Measurements from ENCODE around the gene VAPA. TPM values are rescaled to one million over a fixed set of nuclear protein-coding genes. Genes with fewer than 3 reads are reported as not detected.

VAPA gene
- polyA plus RNA-seq, 3 donors: 195 to 237 (median 212) TPM

DNA sequence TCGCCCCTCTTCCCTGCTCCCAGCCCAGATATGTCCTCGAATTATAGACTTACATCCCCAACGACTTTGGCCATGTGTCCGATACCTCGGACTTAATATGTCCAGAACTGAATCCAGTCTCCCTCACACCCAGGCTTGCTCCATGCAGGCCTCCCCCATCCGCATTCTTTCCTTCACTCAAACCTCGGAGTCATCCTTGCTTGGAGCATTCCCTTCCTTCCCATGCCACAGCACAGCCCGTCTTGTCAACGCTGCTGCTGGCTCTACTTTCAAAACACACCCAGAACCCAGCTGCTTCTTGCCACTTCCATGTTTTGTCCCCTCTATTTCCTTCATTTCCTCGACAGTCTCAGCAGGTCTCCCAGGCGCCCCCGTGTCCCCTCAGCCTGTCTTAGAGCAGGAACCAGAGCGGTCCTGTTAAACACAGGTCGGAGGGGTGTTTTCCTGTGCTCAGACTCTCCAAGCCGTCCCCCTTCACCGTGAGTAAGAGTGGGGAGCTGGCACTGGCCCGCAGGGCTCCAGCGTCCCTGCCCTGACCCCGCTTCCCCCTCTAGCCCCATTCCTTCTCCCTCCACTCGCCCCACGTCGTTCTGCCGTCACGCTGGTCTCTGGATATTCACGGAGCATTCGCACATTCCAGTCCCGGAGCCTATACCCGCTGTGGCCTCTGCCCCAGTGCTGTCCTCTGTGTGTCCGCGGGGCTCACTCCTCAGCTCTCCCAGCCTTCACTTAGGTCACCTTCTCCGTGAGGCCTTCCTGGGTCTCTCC lies 54.4 kb downstream of the VAPA start:
- DNase-seq: no peak

- DNase-seq: no peak
Observed at GRCh38 chr18:9969247-9969646, 55.4 kb downstream of the VAPA start.

- peak; percentile 86 for DNase-seq
Observed at GRCh38 chr18:9971313-9971920, 57.6 kb downstream of the VAPA start.

- DNase-seq: no peak
Observed at GRCh38 chr18:9973470-9973869, 59.7 kb downstream of the VAPA start.

DNA sequence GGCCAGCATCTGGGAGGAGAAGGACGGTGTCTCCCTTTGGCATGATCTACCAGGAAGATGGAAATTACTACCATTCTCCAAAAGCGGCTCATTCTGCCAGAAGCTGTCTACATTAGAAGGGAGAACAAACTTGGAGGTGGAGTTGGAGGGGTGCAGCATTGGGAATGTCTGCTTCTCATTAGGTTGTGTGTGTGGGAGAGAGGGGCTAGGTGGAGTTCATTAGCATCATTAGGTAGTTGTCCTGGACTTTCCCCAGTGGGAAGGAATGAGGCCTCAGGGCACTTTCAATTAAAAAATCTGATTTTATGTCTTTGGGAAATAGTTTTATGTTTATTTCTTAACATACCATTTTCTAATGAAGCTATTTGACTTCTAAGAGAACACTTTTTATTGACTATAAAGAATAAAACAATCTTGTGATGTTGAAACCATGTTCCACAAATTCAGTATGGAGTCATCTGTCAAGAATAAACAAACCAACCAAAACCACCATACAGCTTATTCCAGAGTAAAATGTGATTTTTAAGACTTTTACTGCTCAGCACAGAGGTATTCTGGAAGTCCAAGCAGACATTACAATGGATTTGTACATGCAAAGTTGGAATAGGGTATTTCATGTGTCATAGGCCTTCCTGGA lies 60.6 kb downstream of the VAPA start:
- DNase-seq: no peak

DNA sequence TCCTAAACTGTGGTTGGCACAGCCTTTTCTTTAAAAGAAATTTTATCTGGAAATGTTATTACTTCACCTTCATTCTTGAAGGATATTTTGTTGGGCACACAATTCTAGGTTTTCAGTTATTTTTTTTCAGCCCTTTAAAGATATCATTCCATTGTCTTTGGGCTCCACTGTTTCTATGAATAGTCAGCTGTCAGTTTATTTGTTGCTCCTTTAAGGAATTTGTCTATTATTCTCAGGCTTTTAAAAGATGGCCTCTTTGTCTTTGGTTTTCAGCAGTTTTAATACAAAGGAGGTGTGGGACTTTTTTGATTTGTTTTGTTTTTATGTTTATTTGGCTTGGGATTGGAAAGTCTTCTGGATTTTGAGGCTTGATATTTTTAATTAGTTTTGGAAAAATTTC lies 61.8 kb downstream of the VAPA start:
- DNase-seq: no peak

GRCh38 chr18:9982711-9983110 lies 68.9 kb downstream of the VAPA start:
- DNase-seq: no peak

DNA sequence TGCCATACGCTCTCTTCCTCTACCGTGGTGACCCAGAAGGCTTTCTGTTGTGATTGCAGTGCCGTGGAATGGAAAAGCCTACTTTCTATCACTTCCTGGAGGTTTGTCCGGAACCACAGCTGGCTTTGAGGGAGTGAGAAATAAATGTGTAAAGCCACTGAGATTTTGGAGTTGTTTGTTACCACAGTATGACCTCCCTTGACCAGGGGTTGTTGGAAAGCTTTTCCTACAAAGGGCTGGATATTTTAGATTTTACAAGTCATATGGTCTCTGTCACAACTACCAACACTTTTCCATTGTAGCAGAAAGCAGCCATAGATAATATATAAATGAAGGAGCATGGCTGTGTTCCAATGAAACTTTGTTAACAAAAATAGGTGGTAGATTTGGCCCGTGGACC lies 70.3 kb downstream of the VAPA start:
- no peak for DNase-seq

GRCh38 chr18:9985641-9986040 lies 71.8 kb downstream of the VAPA start:
- no peak for DNase-seq

DNA sequence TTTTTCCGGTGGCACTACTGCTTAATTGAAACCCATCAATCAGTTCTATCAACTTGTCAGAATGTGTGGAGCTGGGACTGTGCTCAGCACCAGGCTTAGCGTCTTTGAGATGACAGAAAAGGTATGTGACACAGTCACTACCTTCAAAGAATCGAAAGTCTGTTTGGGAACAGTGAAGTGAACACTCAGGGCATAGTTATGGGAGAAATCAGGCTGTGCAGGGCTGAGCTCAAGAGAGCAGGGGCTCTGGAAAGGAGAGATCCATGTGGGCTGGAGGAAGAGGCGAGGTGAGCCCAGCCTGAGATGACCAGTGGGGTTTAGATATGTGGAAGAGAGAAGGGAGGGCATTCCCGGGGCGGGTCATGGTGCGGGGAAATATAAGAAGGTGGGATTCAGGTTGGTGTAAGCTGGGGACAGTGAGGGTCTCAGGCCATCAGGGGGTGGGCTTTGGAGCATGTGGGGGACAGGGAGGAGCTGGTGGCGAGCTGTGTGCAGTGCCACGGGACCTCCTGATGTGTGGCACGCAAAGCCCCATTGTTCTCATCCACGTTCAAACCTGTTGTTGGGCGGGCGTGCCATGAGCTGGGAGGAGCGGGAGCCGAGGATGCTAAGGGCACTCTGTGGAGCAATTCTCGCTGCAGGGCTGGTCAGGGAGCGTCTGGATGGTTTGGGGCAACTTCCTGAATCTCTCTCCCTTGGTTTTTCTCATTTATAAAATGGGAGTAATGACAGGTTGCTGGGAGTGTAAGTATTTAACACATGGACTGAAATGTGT lies 72.5 kb downstream of the VAPA start:
- DNase-seq: no peak

GRCh38 chr18:9987345-9987744 lies 73.5 kb downstream of the VAPA start:
- DNase-seq: no peak

GRCh38 chr18:9987931-9988330 lies 74.1 kb downstream of the VAPA start:
- DNase-seq: no peak

DNA sequence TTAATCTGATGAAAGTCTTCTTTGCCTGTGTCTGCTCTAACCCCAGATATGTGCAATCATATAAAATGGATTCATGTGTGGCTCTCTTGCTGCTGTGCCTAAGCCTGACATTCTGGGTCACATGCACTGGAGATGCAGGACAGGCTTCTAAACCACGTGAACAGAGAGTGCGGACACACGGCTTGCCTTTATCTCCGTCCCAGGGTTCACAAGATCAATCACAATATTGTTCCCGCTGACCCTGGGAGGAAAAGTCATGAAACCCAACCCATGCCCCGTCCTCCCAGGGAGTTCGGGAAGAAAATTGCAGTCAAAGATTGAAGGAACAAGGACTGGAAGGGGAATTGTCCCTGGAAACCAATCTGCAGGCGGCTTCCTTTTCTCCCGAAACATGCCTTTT lies 74.8 kb downstream of the VAPA start:
- no peak for DNase-seq

- no peak for DNase-seq
Observed at GRCh38 chr18:9989481-9989880, 75.7 kb downstream of the VAPA start.

DNA sequence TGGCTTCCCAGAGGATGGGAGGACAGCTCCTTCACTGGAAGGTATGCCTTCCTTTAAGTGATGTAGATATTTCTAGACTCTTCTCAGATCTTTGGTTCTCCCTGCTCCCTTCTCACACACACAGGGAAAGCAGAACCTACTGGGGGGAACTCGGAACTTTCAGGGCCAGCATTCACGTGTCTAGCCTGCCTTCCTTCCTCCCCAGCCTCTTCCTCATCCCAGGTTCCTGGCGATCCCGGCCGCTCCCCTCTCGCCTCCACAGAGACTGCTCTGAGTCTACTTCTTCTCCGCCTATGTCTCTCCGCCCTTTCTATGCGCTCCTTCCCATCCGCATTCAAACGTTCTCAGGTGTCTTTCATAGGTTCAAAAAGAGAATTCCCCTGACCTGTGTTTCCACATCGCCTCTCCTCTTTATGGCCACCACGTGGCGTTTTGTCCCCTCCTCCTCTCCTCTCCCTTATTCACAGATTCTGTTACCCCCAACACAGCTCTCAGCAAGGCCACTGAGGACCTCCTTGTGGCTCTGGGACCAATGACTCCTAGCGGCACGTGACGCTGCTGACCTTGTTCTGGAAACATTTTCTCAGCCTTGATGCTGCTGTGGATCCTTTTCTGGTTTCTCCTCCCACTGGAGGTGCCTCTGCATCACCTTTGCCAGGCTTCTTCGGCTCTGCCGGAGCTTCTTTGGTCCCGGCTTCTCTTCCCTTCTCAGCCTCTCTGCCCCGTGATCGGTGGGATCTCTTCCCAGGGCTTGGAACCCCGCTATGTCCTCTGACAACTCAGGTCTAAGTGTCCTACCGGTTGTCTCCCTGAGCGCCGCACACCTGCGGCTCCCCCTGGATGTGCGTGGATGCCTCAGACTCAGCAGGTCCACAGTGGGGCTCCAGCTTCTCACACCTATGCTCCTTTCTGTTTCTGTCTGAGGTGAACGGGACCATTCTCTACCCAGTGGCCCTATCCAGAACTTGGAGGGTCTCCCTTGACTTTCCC lies 77.5 kb downstream of the VAPA start:
- DNase-seq: no peak

DNA sequence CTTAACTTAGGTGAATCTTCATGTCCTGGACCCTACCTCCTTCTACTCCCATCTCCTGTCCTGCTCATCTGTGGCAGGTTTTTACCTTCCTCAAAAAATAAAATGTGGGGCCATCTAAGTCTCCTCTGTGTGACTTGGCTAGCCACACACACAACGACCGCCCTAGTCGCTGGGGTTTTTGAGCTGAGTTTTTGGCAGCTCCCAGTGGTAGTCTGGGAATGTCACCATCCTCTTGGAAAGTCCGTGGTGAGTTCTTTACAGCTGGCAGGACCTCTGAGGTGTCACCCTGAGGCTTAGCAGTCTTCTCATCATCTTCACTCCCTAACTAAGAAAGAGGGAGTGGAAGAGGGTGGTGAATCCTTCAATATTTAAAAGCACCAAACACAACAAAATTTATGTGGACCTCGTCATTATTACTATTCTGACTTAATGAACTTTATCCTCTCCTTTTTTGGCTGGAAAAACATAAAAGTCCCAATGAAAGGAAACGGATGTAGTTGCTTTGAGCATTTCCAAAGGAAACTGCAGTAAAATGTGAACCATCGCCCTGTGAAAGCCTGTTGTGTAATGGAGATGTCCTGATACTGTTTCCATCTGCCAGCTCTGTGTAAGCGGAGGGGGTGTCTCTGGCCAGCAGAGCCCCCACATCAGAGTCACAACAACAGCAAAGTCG lies 78.6 kb downstream of the VAPA start:
- peak; percentile 90 for DNase-seq

- no peak for DNase-seq
Observed at GRCh38 chr18:9992973-9993520, 79.2 kb downstream of the VAPA start.

GRCh38 chr18:9993521-9994025 lies 79.8 kb downstream of the VAPA start:
- DNase-seq: peak; percentile 61

GRCh38 chr18:9994026-9994570 lies 80.3 kb downstream of the VAPA start:
- DNase-seq: no peak
